Muscle of arm (tissue), 12 donors: ENCODE measurements around the gene CREB3L2. TPM values are rescaled to one million over a fixed set of nuclear protein-coding genes. Genes with fewer than 3 reads are reported as not detected.
"Not testable (repeated sequence)": the region's sequence is repeated elsewhere in the genome, so short reads cannot be mapped to it uniquely, and the experiment has no call there.

Source experiments
- DNase-seq: peaks from one replicate; pipeline ENCODE4 v3.0.0-alpha.2; 2013
- polyA plus RNA-seq, 12 donors: library from polyadenylated mRNA; unstranded; fragments of 120-200 nt; gene quantifications; one replicate each; pipeline ENCODE4 v1.2.1, GENCODE V29; 2013; ENCODE audit not compliant: insufficient read length in 12 of 12

Gene CREB3L2
- polyA plus RNA-seq, 12 donors, result 29.7 to 45.7 (median 35.6) TPM; not detected in 1

- no peak for DNase-seq
Measured at GRCh38 chr7:137974766-137975165, 27.1 kb downstream of the CREB3L2 start.

GRCh38 chr7:137970253-137970975 is 31.5 kb downstream of the CREB3L2 start:
- no peak for DNase-seq

GRCh38 chr7:137969828-137970227 is 32.1 kb downstream of the CREB3L2 start:
- DNase-seq, result no peak

GRCh38 chr7:137968890-137969289 is 33.0 kb downstream of the CREB3L2 start:
- DNase-seq, result no peak

GRCh38 chr7:137968339-137968738 is 33.5 kb downstream of the CREB3L2 start:
- not testable (repeated sequence) for DNase-seq

GRCh38 chr7:137967143-137968018 is 34.5 kb downstream of the CREB3L2 start:
- no peak for DNase-seq

- DNase-seq, result no peak
Measured at GRCh38 chr7:137966641-137967142, 35.2 kb downstream of the CREB3L2 start.

- DNase-seq, result no peak
Measured at GRCh38 chr7:137965942-137966640, 35.8 kb downstream of the CREB3L2 start.

- no peak for DNase-seq
Measured at GRCh38 chr7:137964824-137965545, 36.9 kb downstream of the CREB3L2 start.

- no peak for DNase-seq
Measured at GRCh38 chr7:137962875-137963507, 38.9 kb downstream of the CREB3L2 start.

- no peak for DNase-seq
Measured at GRCh38 chr7:137962491-137962874, 39.4 kb downstream of the CREB3L2 start.

- DNase-seq, result no peak
Measured at GRCh38 chr7:137961200-137962177, 40.4 kb downstream of the CREB3L2 start.

GRCh38 chr7:137960020-137960419 is 41.9 kb downstream of the CREB3L2 start:
- no peak for DNase-seq

- DNase-seq, result no peak
Measured at GRCh38 chr7:137958470-137959431, 43.1 kb downstream of the CREB3L2 start.

GRCh38 chr7:137957887-137958286 is 44.0 kb downstream of the CREB3L2 start:
- DNase-seq, result no peak

GRCh38 chr7:137956591-137956990 is 45.3 kb downstream of the CREB3L2 start:
- no peak for DNase-seq

- DNase-seq, result no peak
Measured at GRCh38 chr7:137956183-137956582, 45.7 kb downstream of the CREB3L2 start.

- DNase-seq, result no peak
Measured at GRCh38 chr7:137954614-137955013, 47.3 kb downstream of the CREB3L2 start.
